ENCODE results near the gene GOLGA7B. TPM values are rescaled to one million over a fixed set of nuclear protein-coding genes. Genes with fewer than 3 reads are reported as not detected.

GOLGA7B gene
- total RNA-seq, 1 donor from 2014 or later = 2.7 TPM

DNA sequence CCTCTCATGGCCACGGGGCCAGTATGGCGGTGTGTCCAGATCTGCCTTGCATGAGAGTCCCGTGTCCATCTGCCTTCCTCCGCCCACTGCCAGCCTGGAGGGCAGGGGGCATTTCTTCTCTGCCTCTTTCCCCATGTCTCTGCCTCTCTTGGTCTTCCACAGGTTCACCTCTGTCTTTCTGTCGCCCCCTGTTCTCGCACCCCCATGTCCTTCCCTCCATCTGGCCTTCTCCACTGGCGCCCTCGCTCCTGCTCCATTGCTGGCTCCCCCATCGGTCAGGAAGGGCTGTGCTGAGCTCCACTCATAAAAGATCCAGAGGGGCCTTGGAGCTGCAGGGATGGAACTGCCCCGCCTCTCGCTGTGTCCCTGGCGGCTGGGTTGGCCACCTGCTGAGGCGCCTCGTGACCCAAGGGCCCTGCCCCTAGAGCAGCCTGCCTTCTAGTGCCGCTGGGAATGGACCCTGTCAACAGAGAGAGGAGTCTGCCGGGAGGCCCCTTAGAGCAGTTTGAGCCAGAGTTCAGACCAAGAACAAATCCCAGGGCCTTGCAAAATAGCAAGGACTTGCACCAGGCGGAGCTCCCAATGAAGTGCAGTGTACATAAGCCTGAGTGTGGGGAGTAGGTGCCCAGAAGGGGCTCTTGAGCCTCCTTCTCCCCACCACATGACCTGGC lies 42.0 kb downstream of the GOLGA7B start:
- no peaks in the 10 kb centered on the region for H3K36me3 ChIP-seq (ENCODE audit: control insufficient read depth, insufficient read depth, low read length)
- DNase-seq (ENCODE audit: low read depth) = no peak
- TF ChIP-seq, protein P1, sequence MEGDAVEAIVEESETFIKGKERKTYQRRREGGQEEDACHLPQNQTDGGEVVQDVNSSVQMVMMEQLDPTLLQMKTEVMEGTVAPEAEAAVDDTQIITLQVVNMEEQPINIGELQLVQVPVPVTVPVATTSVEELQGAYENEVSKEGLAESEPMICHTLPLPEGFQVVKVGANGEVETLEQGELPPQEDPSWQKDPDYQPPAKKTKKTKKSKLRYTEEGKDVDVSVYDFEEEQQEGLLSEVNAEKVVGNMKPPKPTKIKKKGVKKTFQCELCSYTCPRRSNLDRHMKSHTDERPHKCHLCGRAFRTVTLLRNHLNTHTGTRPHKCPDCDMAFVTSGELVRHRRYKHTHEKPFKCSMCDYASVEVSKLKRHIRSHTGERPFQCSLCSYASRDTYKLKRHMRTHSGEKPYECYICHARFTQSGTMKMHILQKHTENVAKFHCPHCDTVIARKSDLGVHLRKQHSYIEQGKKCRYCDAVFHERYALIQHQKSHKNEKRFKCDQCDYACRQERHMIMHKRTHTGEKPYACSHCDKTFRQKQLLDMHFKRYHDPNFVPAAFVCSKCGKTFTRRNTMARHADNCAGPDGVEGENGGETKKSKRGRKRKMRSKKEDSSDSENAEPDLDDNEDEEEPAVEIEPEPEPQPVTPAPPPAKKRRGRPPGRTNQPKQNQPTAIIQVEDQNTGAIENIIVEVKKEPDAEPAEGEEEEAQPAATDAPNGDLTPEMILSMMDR (IDR thresholded peaks at IDR 0.05; ENCODE audit: insufficient read depth, low read length, poor library complexity, severe bottlenecking) = no peak

GRCh38 chr10:97892506-97892905 lies 42.9 kb downstream of the GOLGA7B start:
- DNase-seq (ENCODE audit: low read depth) = no peak
- H3K27me3 ChIP-seq (ENCODE audit: control insufficient read depth, insufficient read depth, low read length) = no peaks in the 10 kb centered on the region
- TF ChIP-seq, protein P1 (IDR thresholded peaks at IDR 0.05; ENCODE audit: insufficient read depth, low read length, poor library complexity, severe bottlenecking) = no peak
- H3K36me3 ChIP-seq (ENCODE audit: control insufficient read depth, insufficient read depth, low read length) = no peaks in the 10 kb centered on the region
- no peak overlapping the region for H3K4me3 ChIP-seq (ENCODE audit: low read depth, low read length)

More for the DNA sequence above, 42.0 kb downstream of the GOLGA7B start:
- Histone ChIP-seq H3K4me3 (ENCODE audit: low read depth, low read length) (no peak overlapping the region), H3K27me3 (ENCODE audit: control insufficient read depth, insufficient read depth, low read length) (no peaks in the 10 kb centered on the region)

DNA sequence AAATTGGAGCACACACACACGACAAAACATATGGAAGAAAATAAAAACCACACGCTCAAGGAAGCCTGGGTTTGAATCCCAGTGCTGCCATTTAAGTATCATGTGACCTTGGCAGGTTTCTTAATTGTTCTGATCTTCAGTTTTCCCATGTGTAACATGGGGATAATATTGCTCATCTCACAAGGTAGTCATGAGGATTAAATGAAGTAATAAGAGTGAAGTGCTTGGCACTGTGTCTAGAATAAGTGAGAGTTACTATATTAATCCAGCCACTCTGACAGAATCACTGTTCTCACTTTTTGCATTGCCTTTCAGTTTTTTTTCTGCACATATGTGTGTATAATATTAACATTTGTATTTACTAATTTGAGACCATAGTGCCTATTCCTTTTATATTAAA lies 43.3 kb downstream of the GOLGA7B start:
- DNase-seq (ENCODE audit: low read depth) = no peak
- H3K27me3 ChIP-seq (ENCODE audit: control insufficient read depth, insufficient read depth, low read length) = no peaks in the 10 kb centered on the region
- H3K4me3 ChIP-seq (ENCODE audit: low read depth, low read length) = no peak overlapping the region
- TF ChIP-seq, protein P1 (IDR thresholded peaks at IDR 0.05; ENCODE audit: insufficient read depth, low read length, poor library complexity, severe bottlenecking) = no peak
- H3K36me3 ChIP-seq (ENCODE audit: control insufficient read depth, insufficient read depth, low read length) = no peaks in the 10 kb centered on the region

- Histone ChIP-seq H3K4me3 (ENCODE audit: low read depth, low read length) (no peak overlapping the region), H3K27me3 (ENCODE audit: control insufficient read depth, insufficient read depth, low read length) (no peaks in the 10 kb centered on the region), H3K36me3 (ENCODE audit: control insufficient read depth, insufficient read depth, low read length) (no peaks in the 10 kb centered on the region)
- no peak for DNase-seq (ENCODE audit: low read depth)
- TF ChIP-seq, protein P1 (IDR thresholded peaks at IDR 0.05; ENCODE audit: insufficient read depth, low read length, poor library complexity, severe bottlenecking) = no peak
Measured at GRCh38 chr10:97894092-97894491, 44.4 kb downstream of the GOLGA7B start.

DNA sequence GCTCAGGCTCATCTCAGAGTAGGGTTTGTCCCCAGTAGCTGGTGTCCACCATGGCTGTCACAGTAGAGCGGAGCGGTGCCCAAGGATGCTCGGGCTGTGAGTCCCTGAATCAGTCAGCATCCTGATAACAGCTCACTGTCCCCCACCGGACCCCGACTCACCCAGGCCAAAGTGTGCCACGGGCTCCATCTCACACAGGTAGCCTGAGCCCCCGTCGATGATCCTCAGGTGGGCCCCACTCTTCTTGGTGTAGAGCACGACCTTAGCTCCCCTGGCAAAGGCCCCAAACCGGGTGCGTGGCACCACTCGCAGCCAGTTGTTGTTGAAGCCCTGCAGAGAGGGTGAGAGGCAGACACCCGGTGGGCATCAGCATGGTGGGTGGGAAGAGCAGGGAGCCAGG lies 45.4 kb downstream of the GOLGA7B start:
- no peak overlapping the region for H3K4me3 ChIP-seq (ENCODE audit: low read depth, low read length)
- DNase-seq (ENCODE audit: low read depth) = no peak
- no peaks in the 10 kb centered on the region for H3K27me3 ChIP-seq (ENCODE audit: control insufficient read depth, insufficient read depth, low read length)
- TF ChIP-seq, protein P1 (IDR thresholded peaks at IDR 0.05; ENCODE audit: insufficient read depth, low read length, poor library complexity, severe bottlenecking) = no peak
- no peaks in the 10 kb centered on the region for H3K36me3 ChIP-seq (ENCODE audit: control insufficient read depth, insufficient read depth, low read length)

- Histone ChIP-seq H3K36me3 (ENCODE audit: control insufficient read depth, insufficient read depth, low read length) (no peaks in the 10 kb centered on the region), H3K4me3 (ENCODE audit: low read depth, low read length) (no peak overlapping the region), H3K27me3 (ENCODE audit: control insufficient read depth, insufficient read depth, low read length) (no peaks in the 10 kb centered on the region)
- DNase-seq (ENCODE audit: low read depth) = no peak
- TF ChIP-seq, protein P1 (IDR thresholded peaks at IDR 0.05; ENCODE audit: insufficient read depth, low read length, poor library complexity, severe bottlenecking) = no peak
Measured at GRCh38 chr10:97895915-97896314, 46.3 kb downstream of the GOLGA7B start.
